ENCODE measurements around the gene SPSB2.

- TF ChIP-seq CTCF (conservative IDR thresholded peaks at IDR 0.05; ENCODE audit: low read depth in 2 of 2) (no peak), POLR2AphosphoS5 (IDR thresholded peaks at IDR 0.05; ENCODE audit: low read depth) (no peak), EZH2 (IDR thresholded peaks at IDR 0.05; ENCODE audit: low read depth, unreplicated experiment) (no peak), JUNB (IDR thresholded peaks at IDR 0.05; ENCODE audit: unreplicated experiment) (no peak), CREB1 (CRISPR knock-in tag; IDR thresholded peaks at IDR 0.05; ENCODE audit: low read depth) (no peak), ZNF114 (CRISPR knock-in tag; IDR thresholded peaks at IDR 0.05) (no peak), REST (IDR thresholded peaks at IDR 0.05; ENCODE audit: unreplicated experiment) (no peak), EZH2phosphoT487 (IDR thresholded peaks at IDR 0.05; ENCODE audit: unreplicated experiment) (no peak)
These were observed 6.8 kb downstream of the SPSB2 start for GRCh38 chr12:6866163-6866919.

Measured in GM23338 (cell line).